Keratinocyte (primary cell): ENCODE measurements around the gene GRK7.

Experiments used
- EZH2 ChIP-seq: IDR thresholded peaks from one replicate; pipeline ENCODE4 v1.6.1; 2012; ENCODE audit warnings: inconsistent platforms, mild to moderate bottlenecking, low read length, moderate library complexity
- TF ChIP-seq, protein P1 (sequence below), 3 experiments: IDR thresholded peaks in 1 of 3; conservative IDR thresholded peaks in 1 of 3; optimal IDR thresholded peaks in 1 of 3; 2 replicates in 2 of 3; 3 replicates in 1 of 3; pipeline versions ENCODE3 to v1.5.1; 2011; ENCODE audit warnings: low read length in 3 of 3, mild to moderate bottlenecking in 3 of 3, moderate library complexity in 2 of 3, control low read depth in 1 of 3, inconsistent platforms in 1 of 3; ENCODE audit not compliant: insufficient read depth in 2 of 3; ENCODE audit errors: extremely low read depth in 1 of 3

DNA sequence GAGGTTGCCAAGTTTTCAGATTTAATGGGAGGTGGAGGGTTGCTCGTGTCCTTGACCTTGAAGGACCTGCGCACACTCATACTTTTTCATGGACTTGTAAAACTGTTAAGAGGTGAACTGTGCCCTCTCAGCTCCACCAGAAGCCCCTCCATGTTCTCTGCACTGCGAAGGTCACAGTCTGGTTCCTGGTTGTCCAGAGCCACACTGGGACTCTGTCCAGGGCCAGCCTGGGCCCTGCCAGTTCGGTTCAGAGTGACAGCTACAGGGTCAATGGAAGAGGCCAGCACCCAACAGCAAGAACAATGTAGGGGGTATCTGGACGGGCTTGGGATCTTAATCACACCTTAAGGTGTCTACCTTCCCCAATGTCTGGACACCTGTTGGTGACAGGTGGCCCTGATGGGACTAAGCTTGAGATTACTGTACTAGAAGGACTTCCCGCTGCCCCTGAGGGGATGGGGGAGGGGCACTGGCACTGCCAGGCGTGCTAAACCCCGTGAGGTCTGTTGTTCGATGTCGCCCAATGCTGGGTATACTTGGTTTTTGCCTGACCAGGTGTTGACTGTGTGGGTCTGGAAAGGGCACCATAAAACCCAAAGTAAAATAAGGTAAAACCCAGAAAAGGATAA lies 34.7 kb downstream of the GRK7 start:
- TF ChIP-seq EZH2: no peak
- TF ChIP-seq, protein P1, sequence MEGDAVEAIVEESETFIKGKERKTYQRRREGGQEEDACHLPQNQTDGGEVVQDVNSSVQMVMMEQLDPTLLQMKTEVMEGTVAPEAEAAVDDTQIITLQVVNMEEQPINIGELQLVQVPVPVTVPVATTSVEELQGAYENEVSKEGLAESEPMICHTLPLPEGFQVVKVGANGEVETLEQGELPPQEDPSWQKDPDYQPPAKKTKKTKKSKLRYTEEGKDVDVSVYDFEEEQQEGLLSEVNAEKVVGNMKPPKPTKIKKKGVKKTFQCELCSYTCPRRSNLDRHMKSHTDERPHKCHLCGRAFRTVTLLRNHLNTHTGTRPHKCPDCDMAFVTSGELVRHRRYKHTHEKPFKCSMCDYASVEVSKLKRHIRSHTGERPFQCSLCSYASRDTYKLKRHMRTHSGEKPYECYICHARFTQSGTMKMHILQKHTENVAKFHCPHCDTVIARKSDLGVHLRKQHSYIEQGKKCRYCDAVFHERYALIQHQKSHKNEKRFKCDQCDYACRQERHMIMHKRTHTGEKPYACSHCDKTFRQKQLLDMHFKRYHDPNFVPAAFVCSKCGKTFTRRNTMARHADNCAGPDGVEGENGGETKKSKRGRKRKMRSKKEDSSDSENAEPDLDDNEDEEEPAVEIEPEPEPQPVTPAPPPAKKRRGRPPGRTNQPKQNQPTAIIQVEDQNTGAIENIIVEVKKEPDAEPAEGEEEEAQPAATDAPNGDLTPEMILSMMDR (optimal IDR thresholded peaks at IDR 0.05 in 1 of 3, IDR thresholded peaks at IDR 0.05 in 1 of 3, conservative IDR thresholded peaks at IDR 0.05 in 1 of 3; ENCODE audit: extremely low read depth in 1 of 3, insufficient read depth in 2 of 3, low read length in 3 of 3): no peak
